ENCODE data around the gene PPM1M. TPM values are rescaled to one million over a fixed set of nuclear protein-coding genes. Genes with fewer than 3 reads are reported as not detected.

Gene PPM1M
- total RNA-seq, 4 donors from 2014 or later: 2.0 to 8.4 (median 6.2) TPM

DNA sequence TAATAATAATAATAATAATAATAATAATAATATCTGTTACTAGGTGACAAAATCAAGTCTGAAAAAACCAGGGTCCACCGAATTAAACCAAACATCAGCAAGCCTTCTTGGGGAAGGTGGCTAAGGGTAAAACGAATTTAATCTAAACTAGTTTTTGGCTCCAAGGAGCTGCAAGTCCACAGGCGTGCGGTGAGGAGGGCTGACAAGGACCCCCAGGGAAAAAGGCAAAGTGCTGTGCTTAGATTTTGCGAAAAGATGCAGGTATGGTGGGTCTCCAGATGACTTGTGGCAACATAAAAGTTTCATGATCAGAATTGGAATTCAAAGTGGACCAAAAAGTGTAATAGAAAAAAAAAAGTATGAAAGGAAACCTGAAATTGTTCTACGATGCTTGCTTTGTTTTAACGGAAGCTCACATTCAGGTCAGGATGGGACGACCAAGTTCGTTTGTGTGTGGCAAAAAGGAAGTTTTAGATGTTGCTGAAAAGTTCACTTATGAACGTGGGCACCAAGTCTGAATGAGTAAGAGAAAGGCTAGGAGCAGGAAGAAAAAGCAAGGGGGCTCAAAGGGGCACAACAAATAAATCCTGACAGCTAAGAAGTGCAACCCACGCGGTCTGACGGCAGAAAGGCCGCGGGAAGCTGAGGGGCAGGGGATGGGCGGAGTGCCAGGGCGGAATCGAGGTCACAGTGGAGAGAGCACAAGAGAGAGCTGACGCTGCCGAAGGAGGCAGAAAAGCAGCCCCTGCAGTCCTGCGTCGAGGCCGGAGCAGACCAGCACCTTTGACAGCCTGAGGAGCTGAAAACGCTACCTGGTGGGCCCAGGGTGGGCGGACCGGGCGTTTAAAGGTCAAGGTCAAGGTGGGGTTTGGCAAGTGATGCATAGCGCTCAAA lies 31.8 kb downstream of the PPM1M start:
- Histone ChIP-seq H3K4me3 (peak overlapping the region; percentile 77 to 97 (median 84)), H3K27me3 (no peaks in the 10 kb centered on the region), H3K9me3 (no peaks in the 10 kb centered on the region), H3K27ac (peak overlapping the region; percentile 97 to 99 (median 98)), H3K36me3 (no peaks in the 10 kb centered on the region), H3K4me1 (peaks cover 24 to 82% (median 40%) of the 10 kb centered on the region in 4 donors)
- intact Hi-C loops (cut with DNase I; ENCODE audit: low total_unique reads): no loop called here
- in situ Hi-C loops (cut with MboI; ENCODE audit: low pct_ligation_motif_present in 1 of 4, low pct_unique_long_range_greater_than_20kb in 1 of 4, low sequenced_read_pairs in 3 of 4): no loop called here
- peak; percentile 84 for DNase-seq
- 0 to 2% methylated on average over 15 to 28 of the region's 28 CpGs for WGBS, 2 donors (ENCODE audit: low coverage in 1 of 2)
- TF ChIP-seq POLR2AphosphoS5 (IDR thresholded peaks at IDR 0.05) (peak; percentile 70 to 83 (median 79)), EP300 (IDR thresholded peaks at IDR 0.05; ENCODE audit: low read depth) (no peak), POLR2A (IDR thresholded peaks at IDR 0.05) (peak; percentile 76)

DNA sequence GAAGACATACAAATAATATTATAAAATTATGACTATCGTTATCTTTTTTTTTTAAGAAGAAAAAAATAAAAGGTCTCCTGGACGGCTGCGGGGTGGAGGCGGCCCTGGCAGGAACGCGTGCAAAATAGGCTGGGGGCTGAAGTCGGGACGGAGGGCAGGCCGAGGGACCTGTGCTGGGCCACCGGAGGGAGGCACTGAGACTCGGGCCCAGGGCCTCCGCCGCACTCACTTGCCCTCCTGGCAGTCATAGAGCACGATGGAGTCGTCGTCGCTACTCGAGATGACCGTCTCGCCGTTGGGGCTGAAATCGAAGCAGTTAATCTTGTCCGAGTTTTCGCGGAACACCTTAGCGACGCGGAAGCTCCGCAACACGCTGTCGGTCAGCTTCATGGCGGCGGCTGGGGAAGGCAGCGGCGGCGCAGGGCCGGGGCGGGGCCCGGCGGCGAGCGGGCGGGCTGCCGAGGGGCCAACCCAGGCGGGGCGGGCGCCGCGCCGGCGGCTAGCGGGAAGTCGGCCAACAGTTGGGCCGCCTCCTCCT lies 32.5 kb downstream of the PPM1M start:
- Histone ChIP-seq H3K4me1 (peaks cover 24 to 81% (median 40%) of the 10 kb centered on the region in 4 donors), H3K36me3 (no peaks in the 10 kb centered on the region), H3K9me3 (no peaks in the 10 kb centered on the region), H3K27me3 (no peaks in the 10 kb centered on the region), H3K27ac (peak overlapping the region; percentile 97 to 99 (median 98)), H3K4me3 (peak overlapping the region; percentile 77 to 97 (median 84))
- WGBS, 2 donors (ENCODE audit: low coverage in 1 of 2): 0 to 1% methylated on average over 10 to 36 of the region's 54 CpGs
- no peak for DNase-seq
- TF ChIP-seq POLR2AphosphoS5 (IDR thresholded peaks at IDR 0.05) (no peak), EP300 (IDR thresholded peaks at IDR 0.05; ENCODE audit: low read depth) (no peak), POLR2A (IDR thresholded peaks at IDR 0.05) (no peak)
- TF ChIP-seq, protein P1, sequence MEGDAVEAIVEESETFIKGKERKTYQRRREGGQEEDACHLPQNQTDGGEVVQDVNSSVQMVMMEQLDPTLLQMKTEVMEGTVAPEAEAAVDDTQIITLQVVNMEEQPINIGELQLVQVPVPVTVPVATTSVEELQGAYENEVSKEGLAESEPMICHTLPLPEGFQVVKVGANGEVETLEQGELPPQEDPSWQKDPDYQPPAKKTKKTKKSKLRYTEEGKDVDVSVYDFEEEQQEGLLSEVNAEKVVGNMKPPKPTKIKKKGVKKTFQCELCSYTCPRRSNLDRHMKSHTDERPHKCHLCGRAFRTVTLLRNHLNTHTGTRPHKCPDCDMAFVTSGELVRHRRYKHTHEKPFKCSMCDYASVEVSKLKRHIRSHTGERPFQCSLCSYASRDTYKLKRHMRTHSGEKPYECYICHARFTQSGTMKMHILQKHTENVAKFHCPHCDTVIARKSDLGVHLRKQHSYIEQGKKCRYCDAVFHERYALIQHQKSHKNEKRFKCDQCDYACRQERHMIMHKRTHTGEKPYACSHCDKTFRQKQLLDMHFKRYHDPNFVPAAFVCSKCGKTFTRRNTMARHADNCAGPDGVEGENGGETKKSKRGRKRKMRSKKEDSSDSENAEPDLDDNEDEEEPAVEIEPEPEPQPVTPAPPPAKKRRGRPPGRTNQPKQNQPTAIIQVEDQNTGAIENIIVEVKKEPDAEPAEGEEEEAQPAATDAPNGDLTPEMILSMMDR (IDR thresholded peaks at IDR 0.05): peak; percentile 31 to 66 (median 42)
- intact Hi-C loops (cut with DNase I; ENCODE audit: low total_unique reads): loop anchor here (2.0 kb wide), 1 partner anchor 39 kb away; the partner anchor contains the start of gene TWF2
- in situ Hi-C loops (cut with MboI; ENCODE audit: low pct_ligation_motif_present in 1 of 4, low pct_unique_long_range_greater_than_20kb in 1 of 4, low sequenced_read_pairs in 3 of 4): no loop called here

DNA sequence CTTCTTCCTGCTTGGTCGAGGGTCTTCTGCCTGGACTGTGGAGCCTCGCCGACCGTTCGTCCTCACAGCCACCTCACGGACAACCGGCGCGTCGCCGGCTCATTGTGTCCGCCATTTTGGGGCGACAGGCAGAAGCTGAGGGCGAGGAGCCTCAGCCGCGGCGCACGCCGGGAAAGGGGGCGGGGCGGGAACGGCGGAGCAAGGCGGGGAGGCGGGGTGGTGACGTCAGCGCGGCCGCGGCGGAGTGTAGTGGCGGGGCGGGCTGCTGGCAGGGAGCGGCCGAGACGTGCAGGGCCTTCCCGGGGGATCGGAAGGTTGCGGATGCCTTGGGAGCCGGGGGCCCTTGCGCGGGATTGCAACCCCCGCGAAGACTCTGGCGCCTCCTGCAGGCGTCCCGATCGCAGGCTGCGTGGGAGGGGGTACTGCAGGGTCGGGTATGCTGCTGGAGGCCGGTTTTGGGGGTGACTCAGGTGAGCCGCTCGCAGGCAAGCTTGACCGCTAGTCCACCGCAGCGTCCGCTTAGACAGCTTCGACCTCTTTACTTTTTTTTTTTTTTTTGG lies 33.0 kb downstream of the PPM1M start, which contains the start of gene WDR82:
WDR82 (minus strand) TSS at position 140 of the 560 bp plus-strand sequence. CDS start 288 bp downstream, outside the sequence.
- Histone ChIP-seq H3K27me3 (no peaks in the 10 kb centered on the region), H3K9me3 (no peaks in the 10 kb centered on the region), H3K4me1 (peaks cover 24 to 75% (median 39%) of the 10 kb centered on the region in 4 donors), H3K36me3 (no peaks in the 10 kb centered on the region), H3K4me3 (peak within 1 kb of the TSS; percentile 77 to 97 (median 84)), H3K27ac (peak within 1 kb of the TSS; percentile 97 to 99 (median 98))
- in situ Hi-C loops (cut with MboI; ENCODE audit: low pct_ligation_motif_present in 1 of 4, low pct_unique_long_range_greater_than_20kb in 1 of 4, low sequenced_read_pairs in 3 of 4) (no loop called here), intact Hi-C loops (cut with DNase I; ENCODE audit: low total_unique reads) (loop anchor here (2.0 kb wide), 1 partner anchor 40 kb away; the partner anchor contains the start of gene TWF2)
- 0% methylated on average over 37 of the region's 58 CpGs; no CpG with 5 or more reads in 1 of the 2 donors for WGBS, 2 donors (ENCODE audit: low coverage in 1 of 2)
- peak; percentile 99 for DNase-seq
- TF ChIP-seq EP300 (IDR thresholded peaks at IDR 0.05; ENCODE audit: low read depth) (no peak), POLR2AphosphoS5 (IDR thresholded peaks at IDR 0.05) (peak; percentile 96 to 98 (median 98)), POLR2A (IDR thresholded peaks at IDR 0.05) (peak; percentile 91)
- TF ChIP-seq, protein P1 (IDR thresholded peaks at IDR 0.05): peak; percentile 39 to 54 (median 44)

DNA sequence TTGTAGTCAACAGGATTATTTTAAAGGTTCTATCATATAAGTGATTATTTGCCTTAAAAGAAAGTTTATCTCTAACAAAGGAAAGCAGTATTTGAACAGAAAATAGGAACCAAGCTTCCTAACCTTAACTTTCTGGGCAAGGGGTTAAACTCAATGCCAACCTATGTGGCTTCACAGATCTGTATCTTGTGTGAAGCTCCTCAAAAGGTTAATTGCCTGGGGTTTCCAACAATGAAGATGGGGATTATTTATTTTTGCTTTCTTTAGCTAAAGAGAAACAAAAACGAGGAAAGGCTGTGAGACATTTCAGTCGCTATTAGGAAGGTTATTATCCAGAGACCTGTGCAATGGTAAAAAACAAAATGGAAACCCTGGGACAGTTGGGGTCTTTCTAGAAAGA lies 34.0 kb downstream of the PPM1M start:
- H3K36me3 ChIP-seq: no peaks in the 10 kb centered on the region
- no peak for DNase-seq
- H3K4me3 ChIP-seq: peak overlapping the region in 2 of 4 donors; percentile 79 to 89
- intact Hi-C loops (cut with DNase I; ENCODE audit: low total_unique reads): loop anchor here (2.0 kb wide), 1 partner anchor 41 kb away; the partner anchor contains the start of gene TWF2
- in situ Hi-C loops (cut with MboI; ENCODE audit: low pct_ligation_motif_present in 1 of 4, low pct_unique_long_range_greater_than_20kb in 1 of 4, low sequenced_read_pairs in 3 of 4): no loop called here
- 33 to 39% methylated on average over 2 of the region's 2 CpGs for WGBS, 2 donors (ENCODE audit: low coverage in 1 of 2)
- H3K27ac ChIP-seq: peak overlapping the region; percentile 97 to 99 (median 98)
- no peaks in the 10 kb centered on the region for H3K27me3 ChIP-seq
- TF ChIP-seq, protein P1 (IDR thresholded peaks at IDR 0.05): no peak
- TF ChIP-seq EP300 (IDR thresholded peaks at IDR 0.05; ENCODE audit: low read depth): no peak
- no peak for TF ChIP-seq POLR2A (IDR thresholded peaks at IDR 0.05)
- TF ChIP-seq POLR2AphosphoS5 (IDR thresholded peaks at IDR 0.05): no peak
- H3K4me1 ChIP-seq: peaks cover 20 to 71% (median 36%) of the 10 kb centered on the region in 4 donors
- no peaks in the 10 kb centered on the region for H3K9me3 ChIP-seq

Data from transverse colon (tissue), 4 donors.